ENCODE data around the gene DIP2A. TPM values are rescaled to one million over a fixed set of nuclear protein-coding genes. Genes with fewer than 3 reads are reported as not detected.

DIP2A gene
- total and polyA plus RNA-seq, 4 donors: 15.5 to 71.4 (median 28.7) TPM

- TF ChIP-seq CTCF (IDR thresholded peaks at IDR 0.05; ENCODE audit: control extremely low read depth, extremely low read depth): no peak
- Histone ChIP-seq H3K9ac (ENCODE audit: insufficient read depth in 1 of 2, low read length in 2 of 2) (no peak overlapping the region), H3K27ac (ENCODE audit: low read depth in 1 of 2, low read length in 1 of 2) (no peak overlapping the region), H3K4me1 (ENCODE audit: control insufficient read depth in 5 of 5, insufficient read depth in 5 of 5, low read length in 5 of 5) (peaks cover 0 to 7% (median 0%) of the 10 kb centered on the region in 5 donors), H3K27me3 (ENCODE audit: control insufficient read depth in 3 of 3, insufficient read depth in 3 of 3, low read length in 2 of 3) (no peaks in the 10 kb centered on the region), H3K4me3 (no peak overlapping the region), H3K9me3 (ENCODE audit: control insufficient read depth in 4 of 4, insufficient read depth in 3 of 4, low read length in 3 of 4) (no peaks in the 10 kb centered on the region), H3K36me3 (ENCODE audit: control insufficient read depth in 4 of 4, insufficient read depth in 4 of 4, low read length in 4 of 4) (peaks cover 4 to 17% (median 7%) of the 10 kb centered on the region in 4 donors)
- WGBS, 2 donors: 95 to 97% methylated on average over 10 of the region's 10 CpGs
- DNase-seq: no peak
- ATAC-seq (ENCODE audit: insufficient read depth, low FRiP score): no peak
Measured at GRCh38 chr21:46489800-46490199, 31.1 kb downstream of the DIP2A start.

GRCh38 chr21:46491553-46491952 is 32.9 kb downstream of the DIP2A start:
- no peak for TF ChIP-seq CTCF (IDR thresholded peaks at IDR 0.05; ENCODE audit: control extremely low read depth, extremely low read depth)
- no peaks in the 10 kb centered on the region for H3K27me3 ChIP-seq (ENCODE audit: control insufficient read depth in 3 of 3, insufficient read depth in 3 of 3, low read length in 2 of 3)
- H3K27ac ChIP-seq (ENCODE audit: low read depth in 1 of 2, low read length in 1 of 2): no peak overlapping the region
- 97% methylated on average over 3 of the region's 3 CpGs for WGBS, 2 donors
- no peak overlapping the region for H3K9ac ChIP-seq (ENCODE audit: insufficient read depth in 1 of 2, low read length in 2 of 2)
- ATAC-seq (ENCODE audit: insufficient read depth, low FRiP score) (no peak), DNase-seq (no peak)
- H3K4me1 ChIP-seq (ENCODE audit: control insufficient read depth in 5 of 5, insufficient read depth in 5 of 5, low read length in 5 of 5): peaks cover 0 to 1% (median 0%) of the 10 kb centered on the region in 5 donors
- no peak overlapping the region for H3K4me3 ChIP-seq
- no peaks in the 10 kb centered on the region for H3K9me3 ChIP-seq (ENCODE audit: control insufficient read depth in 4 of 4, insufficient read depth in 3 of 4, low read length in 3 of 4)
- H3K36me3 ChIP-seq (ENCODE audit: control insufficient read depth in 4 of 4, insufficient read depth in 4 of 4, low read length in 4 of 4): peaks cover 5 to 17% (median 10%) of the 10 kb centered on the region in 4 donors

GRCh38 chr21:46492851-46493250 is 34.2 kb downstream of the DIP2A start:
- H3K36me3 ChIP-seq (ENCODE audit: control insufficient read depth in 4 of 4, insufficient read depth in 4 of 4, low read length in 4 of 4): peaks cover 8 to 18% (median 13%) of the 10 kb centered on the region in 4 donors
- no peak for TF ChIP-seq CTCF (IDR thresholded peaks at IDR 0.05; ENCODE audit: control extremely low read depth, extremely low read depth)
- 90 to 96% methylated on average over 5 of the region's 5 CpGs for WGBS, 2 donors
- no peaks in the 10 kb centered on the region for H3K9me3 ChIP-seq (ENCODE audit: control insufficient read depth in 4 of 4, insufficient read depth in 3 of 4, low read length in 3 of 4)
- H3K9ac ChIP-seq (ENCODE audit: insufficient read depth in 1 of 2, low read length in 2 of 2): no peak overlapping the region
- no peaks in the 10 kb centered on the region for H3K4me1 ChIP-seq (ENCODE audit: control insufficient read depth in 5 of 5, insufficient read depth in 5 of 5, low read length in 5 of 5)
- no peak overlapping the region for H3K4me3 ChIP-seq
- no peak overlapping the region for H3K27ac ChIP-seq (ENCODE audit: low read depth in 1 of 2, low read length in 1 of 2)
- ATAC-seq (ENCODE audit: insufficient read depth, low FRiP score) (no peak), DNase-seq (no peak)
- no peaks in the 10 kb centered on the region for H3K27me3 ChIP-seq (ENCODE audit: control insufficient read depth in 3 of 3, insufficient read depth in 3 of 3, low read length in 2 of 3)

- DNase-seq (no peak), ATAC-seq (ENCODE audit: insufficient read depth, low FRiP score) (no peak)
- Histone ChIP-seq H3K4me3 (no peak overlapping the region), H3K27me3 (ENCODE audit: control insufficient read depth in 3 of 3, insufficient read depth in 3 of 3, low read length in 2 of 3) (no peaks in the 10 kb centered on the region), H3K4me1 (ENCODE audit: control insufficient read depth in 5 of 5, insufficient read depth in 5 of 5, low read length in 5 of 5) (no peaks in the 10 kb centered on the region), H3K27ac (ENCODE audit: low read depth in 1 of 2, low read length in 1 of 2) (no peak overlapping the region), H3K36me3 (ENCODE audit: control insufficient read depth in 4 of 4, insufficient read depth in 4 of 4, low read length in 4 of 4) (peaks cover 13 to 26% (median 20%) of the 10 kb centered on the region in 4 donors), H3K9ac (ENCODE audit: insufficient read depth in 1 of 2, low read length in 2 of 2) (no peak overlapping the region), H3K9me3 (ENCODE audit: control insufficient read depth in 4 of 4, insufficient read depth in 3 of 4, low read length in 3 of 4) (no peaks in the 10 kb centered on the region)
- TF ChIP-seq CTCF (IDR thresholded peaks at IDR 0.05; ENCODE audit: control extremely low read depth, extremely low read depth): no peak
- WGBS, 2 donors: 84 to 92% methylated on average over 6 of the region's 6 CpGs
Measured at GRCh38 chr21:46493828-46494227, 35.1 kb downstream of the DIP2A start.
